Testis (tissue), 2 donors: Measurements from ENCODE around the gene CLDN19.
A peak's percentile ranks its signal among the peaks of the same experiment; 100 is the strongest.

ENCODE experiments used
- CTCF ChIP-seq, 3 experiments: fragments of 450-650 bp in 2 of 3; fragments of 200-600 bp in 1 of 3; sonication (generic) in 1 of 3; IDR thresholded peaks; one replicate each; pipeline ENCODE4 v1.5.1; 2016 to 2019; ENCODE audit warnings: antibody characterized with exemption in 3 of 3, mild to moderate bottlenecking in 2 of 3, moderate library complexity in 1 of 3
- POLR2A ChIP-seq: fragments of 450-650 bp; IDR thresholded peaks from one replicate; pipeline ENCODE4 v1.6.1; 2017; ENCODE audit warnings: antibody characterized with exemption, mild to moderate bottlenecking, moderate library complexity

- TF ChIP-seq CTCF (IDR thresholded peaks at IDR 0.05) (peak in 2 of 3 experiments; percentile 37 to 51), POLR2A (no peak)
Measured at GRCh38 chr1:42747125-42747524, 7.1 kb upstream of the CLDN19 start.
